Ramos (cell line): Measurements from ENCODE around the gene RNF212B.
"Not testable (repeated sequence)": the region's sequence is repeated elsewhere in the genome, so short reads cannot be mapped to it uniquely, and the experiment has no call there.

Experiments used
- in situ Hi-C: fragments of 300-500 bp; cut with MboI; formaldehyde crosslinking; loops from one replicate; pipeline ENCODE4 v1.14.3; 2022; ENCODE audit warnings: low sequenced_read_pairs; ENCODE audit not compliant: unreplicated experiment

Gene RNF212B

DNA sequence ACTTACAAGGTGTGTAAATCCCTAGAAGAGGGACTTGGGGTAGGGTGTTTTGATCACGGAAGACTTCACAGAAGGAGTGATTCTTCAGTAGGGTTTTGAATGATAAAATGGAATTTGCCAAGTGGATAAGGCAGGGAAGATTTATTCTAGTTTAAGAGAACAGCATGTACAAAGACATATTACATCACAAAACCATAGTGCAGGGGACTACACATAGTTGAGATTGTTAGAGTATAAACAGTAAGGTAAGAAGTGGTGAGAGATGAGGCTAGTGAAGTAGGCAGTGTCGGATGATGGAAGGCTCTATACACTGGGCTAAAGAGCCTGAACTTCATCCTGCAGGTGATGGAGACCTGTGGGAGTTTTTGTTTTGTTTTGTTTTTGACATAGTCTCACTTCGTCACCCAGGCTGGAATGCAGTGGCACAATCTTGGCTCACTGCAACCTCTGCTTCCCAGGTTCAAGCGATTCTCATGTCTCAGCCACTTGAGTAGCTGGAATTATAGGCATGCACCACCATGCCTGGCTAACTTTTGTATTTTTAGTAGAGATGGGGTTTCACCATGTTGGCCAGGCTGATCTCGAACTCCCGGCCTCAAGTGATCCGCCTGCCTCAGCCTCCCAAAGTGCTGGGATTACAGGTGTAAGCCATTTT lies 3.5 kb downstream of the RNF212B start:
- in situ Hi-C loops = not testable (repeated sequence)

DNA sequence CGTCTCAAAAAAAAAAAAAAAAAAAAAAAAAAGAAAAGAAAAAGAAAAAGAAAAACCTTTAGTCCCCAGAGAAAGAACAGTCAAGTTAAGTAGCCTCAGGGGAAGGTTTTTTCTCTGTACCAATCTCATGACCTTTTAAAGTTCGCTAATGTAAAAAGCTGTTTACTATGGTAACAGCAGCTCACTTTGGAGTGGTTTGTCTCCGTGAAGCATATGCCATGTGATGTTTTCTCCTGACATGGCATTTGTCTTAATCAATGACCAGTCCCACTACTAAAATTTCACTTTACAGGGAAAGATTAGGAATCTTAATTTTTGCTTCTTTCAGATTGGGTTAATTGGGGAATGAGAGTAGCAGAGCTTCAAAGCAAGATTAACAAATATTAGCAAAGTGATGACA lies 4.3 kb downstream of the RNF212B start:
- in situ Hi-C loops = no loop called here

DNA sequence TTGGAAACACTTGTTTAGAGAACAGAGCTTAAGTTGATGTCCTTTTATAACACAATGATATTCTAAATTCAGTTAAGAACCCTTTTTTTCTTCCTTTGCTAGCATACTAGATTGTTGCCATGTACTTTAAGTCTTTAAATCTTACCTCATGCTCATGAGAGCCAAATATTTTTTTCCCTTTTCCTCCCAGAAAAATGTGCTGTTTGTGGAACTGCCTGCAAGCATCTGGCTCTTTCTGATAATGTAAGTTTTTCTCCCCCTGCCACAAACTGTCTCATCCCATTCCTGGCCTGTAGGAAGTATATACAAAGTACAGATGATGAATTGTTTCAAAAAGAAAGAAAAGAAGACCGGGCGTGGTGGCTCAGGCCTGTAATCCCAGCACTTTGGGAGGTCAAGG lies 5.3 kb downstream of the RNF212B start:
- in situ Hi-C loops = no loop called here

DNA sequence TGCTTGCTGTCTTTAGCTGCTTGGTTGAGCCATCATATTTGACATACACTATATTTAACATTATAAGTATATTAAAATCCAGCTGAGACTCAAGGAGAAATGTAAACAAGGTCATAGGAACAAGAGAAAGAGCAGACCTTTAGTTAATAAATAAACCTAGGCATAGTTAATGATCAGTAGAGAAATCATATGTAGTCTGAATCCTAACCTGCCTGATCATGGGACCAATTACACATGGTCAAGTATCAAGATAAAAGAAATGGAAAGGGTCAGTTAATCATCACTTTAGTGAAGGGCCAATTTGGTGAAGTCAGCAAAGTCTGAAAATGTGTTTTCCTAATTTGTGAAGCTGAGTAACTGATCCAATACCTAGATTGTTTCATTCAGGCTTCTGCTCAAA lies 7.5 kb downstream of the RNF212B start:
- in situ Hi-C loops = no loop called here

DNA sequence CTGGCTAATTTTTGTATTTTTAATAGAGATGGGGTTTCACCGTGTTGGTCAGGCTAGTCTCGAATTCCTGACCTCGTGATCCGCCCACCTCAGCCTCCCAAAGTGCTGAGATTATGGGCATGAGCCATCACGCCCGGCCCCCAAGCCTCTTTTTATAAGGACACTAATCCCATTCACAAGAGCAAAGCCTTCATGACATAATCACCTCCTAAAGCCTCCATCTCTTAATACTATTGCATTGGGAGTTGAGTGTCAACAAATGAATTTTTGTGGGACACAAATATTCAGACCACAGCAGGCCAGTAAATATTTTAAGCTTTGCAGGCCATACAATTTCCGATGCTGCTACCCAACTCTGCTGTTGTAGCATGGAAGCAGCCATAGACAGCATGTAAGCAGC lies 10.9 kb downstream of the RNF212B start:
- in situ Hi-C loops = no loop called here

DNA sequence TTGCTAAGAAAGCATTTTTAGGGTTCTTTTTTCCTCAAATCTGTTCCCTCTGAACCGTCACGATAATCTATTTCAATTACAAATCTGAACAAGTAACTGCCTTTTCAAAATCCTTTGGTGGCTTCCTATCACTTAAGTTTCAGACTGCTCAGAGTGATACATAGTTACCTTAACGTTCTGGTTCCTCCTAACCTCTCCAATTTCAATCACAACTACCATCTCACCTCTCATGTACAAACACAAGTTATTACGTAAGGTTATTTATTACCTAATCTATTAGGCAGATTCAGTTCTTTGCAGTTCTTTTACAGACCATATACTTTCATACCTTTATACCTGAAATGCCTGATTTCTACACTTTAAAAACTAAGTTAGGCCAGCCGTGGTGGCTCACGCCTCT lies 12.1 kb downstream of the RNF212B start:
- in situ Hi-C loops = no loop called here

DNA sequence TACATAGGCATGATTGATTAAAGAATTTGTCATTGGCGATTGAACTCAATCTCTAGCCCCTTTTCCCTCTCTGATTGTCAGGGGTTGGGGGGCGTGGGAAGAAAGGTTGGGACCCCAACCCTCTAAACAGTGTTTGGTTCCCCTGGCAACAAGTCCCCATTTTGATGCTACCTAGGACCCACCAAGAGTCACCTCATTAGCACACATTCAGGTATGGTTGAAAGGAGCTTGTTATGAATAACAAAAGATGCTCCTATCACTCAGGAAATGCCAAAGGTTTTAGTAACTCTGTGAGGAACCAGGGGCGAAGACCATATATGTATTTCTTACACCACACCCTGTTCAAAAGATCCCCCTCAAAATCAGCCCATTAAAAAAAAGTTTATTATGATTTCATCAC lies 14.3 kb downstream of the RNF212B start:
- in situ Hi-C loops = no loop called here

DNA sequence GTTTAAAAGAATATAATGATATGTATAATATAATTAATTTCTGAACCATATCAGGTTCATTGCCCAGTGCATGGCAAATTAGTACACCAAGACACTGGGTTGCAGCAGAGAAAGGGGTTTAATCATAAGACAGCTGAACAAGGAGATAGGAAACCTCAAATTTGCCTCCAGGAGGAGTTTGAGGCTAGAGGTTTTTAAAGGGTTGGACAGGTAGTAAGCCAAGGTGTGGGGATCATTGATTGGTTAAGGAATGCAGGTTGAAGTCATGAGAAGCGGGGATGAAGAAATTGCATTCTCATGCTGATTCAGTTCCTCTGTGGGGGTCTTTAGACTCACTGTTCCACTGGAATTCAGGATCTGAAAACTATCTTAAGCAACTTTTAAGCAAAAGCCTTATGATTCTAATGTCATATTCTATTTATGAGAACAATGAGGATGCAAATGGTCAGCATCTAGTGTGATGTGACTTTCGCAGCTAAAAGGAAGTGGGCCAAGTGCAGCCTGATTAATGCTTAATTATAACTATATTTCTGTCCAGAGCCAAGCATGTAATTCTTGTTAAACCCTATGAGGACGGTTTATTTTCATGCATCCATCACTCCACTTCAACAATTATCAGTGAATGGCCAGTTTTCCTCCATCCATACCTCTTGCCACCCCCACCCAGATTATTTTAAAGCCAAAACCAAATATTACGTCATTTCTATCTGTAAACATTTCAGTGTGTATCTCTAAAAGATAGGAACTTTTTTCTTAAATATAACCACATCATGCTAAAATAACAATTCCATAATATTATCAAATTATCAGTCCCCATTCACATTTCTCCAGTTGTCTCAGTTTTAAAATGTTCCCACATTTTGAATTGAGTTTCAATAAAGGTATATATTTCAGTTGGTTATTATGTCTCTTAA lies 14.9 kb downstream of the RNF212B start:
- in situ Hi-C loops = no loop called here

DNA sequence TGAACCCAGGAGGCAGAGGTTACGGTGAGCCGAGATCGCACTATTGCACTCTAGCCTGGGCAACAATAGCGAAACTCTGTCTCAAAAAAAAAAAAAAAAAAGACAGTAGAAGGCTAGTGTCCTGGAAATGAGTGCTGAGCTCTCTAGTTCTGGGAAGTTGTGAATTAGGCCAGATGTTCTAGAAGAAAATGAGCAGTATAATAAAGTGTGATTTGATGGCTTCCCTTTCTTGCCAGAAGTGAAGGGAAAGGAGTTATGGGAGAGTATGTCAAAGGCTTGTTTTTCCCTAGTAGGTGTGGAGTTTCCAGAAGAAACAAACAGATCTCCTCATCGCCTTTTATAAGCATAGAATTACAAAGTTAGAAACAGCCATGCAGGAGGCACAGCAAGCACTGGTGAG lies 20.5 kb downstream of the RNF212B start:
- in situ Hi-C loops = no loop called here

DNA sequence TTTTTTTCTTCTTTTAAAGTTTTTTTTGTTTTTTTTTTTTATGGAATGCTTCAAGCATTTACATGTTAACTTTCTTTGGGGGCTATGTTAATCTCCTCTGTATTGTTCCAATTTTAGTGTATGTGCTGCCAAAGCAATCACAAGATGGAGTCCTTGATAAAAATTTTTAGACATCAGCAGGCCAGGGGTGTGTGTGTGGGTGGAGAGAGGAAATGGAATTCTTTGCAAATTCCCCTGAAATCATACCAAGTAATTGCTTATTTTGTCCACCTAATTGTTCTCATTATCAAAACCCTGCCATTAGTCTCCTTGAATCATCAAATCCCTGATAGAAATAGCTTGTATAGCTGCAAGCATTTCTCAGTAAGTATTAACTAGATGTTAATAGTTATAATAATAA lies 21.7 kb downstream of the RNF212B start:
- in situ Hi-C loops = no loop called here

DNA sequence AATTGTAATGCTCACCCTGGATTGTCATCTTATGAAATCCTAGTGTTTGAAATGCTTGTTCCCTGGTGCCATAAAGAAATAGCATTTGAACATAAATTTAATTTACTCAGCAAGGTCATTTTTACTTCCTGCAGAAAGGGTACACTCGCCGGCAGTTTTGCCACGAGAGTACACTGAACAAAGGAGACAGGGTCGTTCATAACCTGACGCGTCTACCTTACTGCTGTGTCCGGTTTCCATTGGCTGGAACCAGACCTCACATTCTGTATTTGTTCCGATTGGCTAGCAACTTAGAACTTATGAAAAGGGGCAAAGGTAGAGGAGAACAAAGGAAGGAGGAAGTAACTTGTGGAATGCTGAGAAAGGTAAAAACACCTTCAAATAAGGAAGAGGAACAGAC lies 23.1 kb downstream of the RNF212B start:
- in situ Hi-C loops = loop anchor here (10.0 kb wide), 1 partner anchor 114 kb away; the partner anchor contains the start of genes CMTM5 and IL25

DNA sequence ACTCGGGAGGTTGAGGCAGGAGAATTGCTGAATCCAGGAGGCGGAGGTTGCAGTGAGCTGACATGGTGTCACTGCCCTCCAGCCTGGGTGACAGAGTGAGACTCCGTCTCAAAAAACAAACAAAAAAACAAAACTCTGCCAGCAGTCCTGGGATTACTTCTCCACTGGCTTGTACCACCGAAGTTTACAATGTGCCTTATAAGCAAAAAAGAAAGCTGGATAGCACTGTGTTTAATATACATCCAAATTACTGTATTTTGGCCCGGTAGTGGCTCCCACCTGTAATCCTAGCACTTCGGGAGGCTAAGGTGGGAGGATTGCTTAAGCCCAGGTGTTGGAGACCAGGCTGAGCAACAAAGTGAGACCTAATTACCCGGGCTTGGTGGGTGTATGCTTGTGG lies 31.5 kb downstream of the RNF212B start:
- in situ Hi-C loops = loop anchor here (10.0 kb wide), 1 partner anchor 106 kb away; the partner anchor contains the start of genes CMTM5 and IL25

DNA sequence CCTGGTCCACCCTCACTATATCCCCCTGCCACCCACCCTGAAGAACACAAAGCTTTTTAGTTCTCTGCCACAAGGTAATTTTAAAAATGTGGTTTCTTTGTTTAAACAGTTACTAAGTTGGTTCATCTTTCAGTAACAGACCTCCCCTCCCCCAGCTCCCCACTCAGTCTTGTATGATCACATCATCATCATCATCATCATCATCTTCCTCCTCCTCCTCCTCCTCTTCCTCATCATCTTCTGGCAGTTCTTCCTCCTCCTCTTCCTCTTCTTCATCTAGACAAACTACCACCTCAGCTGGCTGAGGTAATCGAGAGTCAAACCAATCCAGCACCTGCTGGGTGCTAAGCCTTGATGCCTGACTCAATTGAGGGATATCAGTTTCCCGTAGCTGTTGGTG lies 37.7 kb downstream of the RNF212B start:
- in situ Hi-C loops = no loop called here

DNA sequence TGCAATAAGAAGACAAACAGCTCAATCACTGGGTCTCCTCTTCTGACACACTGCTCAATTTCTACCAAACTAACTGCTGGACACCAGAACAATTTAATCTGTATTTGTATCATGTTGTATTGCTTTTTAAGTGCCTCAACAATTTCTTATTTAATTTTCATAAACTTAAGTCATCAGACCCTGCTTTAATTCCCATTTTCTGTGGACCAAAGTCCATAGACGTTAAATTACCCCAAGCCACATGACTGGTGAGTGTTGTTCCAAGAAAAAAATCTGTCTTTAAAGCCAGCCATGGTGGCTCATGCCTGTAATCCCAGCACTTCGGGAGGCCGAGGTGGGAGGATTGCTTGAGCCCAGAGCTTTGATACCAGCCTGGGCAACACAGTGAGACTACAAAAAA lies 39.5 kb downstream of the RNF212B start:
- in situ Hi-C loops = no loop called here

DNA sequence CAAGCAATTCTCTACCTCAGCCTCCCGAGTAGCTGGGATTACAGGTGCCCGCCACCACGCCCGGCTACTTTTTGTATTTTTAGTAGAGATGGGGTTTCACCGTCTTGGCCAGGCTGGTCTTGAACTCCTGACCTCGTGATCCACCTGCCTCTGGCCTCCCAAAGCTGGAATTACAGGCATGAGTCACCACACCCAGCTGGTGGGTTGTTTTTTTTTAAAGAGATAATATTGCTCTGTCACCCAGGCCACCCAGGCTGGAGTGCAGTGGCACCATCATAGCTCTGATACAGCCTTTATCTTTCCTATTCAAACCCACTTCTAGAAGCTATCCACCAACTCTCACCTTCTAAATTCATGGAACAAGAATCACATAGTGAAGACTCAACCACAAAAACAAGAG lies 40.2 kb downstream of the RNF212B start:
- in situ Hi-C loops = not testable (repeated sequence)

DNA sequence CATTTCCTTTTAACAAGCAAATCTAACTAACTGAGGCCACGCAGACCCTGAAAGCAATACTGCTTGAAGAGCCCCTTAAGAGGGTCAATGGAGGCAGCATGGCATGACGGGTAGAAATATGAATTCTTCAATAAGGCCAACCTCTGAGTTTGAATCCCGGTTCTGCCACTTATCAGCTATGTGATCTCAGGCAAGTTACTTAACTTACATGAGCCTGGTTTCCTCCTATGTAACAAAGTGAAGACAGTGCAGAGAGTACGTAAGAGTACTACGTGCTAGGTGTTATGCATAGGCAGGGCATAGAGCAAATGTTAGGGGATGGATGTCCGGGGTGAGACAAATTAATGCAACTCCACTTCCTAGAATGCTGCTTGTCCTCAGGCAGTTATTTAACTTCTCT lies 43.5 kb downstream of the RNF212B start:
- in situ Hi-C loops = no loop called here

DNA sequence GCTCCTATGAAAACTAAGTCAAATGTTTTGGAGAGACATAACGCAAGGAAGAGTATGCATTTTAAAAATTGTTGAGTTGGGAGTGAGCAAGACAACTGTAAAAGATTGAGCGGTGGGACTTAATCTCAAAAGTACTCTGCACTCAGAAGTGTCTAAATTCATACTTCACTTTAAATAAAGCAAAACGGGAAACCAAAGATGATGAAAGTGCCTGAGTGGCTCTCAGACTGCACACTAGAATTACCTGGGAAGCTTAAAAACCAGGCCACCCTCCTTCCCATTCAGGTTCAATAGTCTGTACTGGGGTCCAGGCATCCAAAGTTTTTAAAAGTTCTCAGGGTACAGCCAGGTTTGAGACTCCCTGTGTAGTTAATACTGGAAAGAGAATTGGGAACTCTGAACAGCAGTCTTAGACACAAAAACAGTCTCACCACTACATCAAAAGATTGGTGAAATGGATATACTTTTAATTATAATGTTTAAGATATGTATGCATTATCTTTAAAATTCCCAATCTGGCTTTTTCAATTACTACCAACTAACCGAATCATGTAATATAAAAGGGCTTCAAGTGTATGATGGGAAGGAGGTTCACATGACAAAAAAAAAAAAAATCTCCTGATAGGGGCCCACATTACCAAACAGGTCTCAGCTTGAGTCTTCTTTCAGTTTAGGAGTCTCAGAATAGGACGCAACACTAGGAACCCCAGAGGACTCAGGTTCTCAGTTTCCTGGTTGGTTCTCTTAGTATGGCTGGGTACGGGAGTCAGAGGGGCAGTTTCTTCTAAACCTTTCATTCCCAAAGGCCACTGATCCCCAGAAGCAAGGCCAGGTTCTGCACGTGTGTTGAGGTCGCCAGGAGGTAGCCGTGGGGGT lies 47.2 kb downstream of the RNF212B start:
- in situ Hi-C loops = no loop called here

DNA sequence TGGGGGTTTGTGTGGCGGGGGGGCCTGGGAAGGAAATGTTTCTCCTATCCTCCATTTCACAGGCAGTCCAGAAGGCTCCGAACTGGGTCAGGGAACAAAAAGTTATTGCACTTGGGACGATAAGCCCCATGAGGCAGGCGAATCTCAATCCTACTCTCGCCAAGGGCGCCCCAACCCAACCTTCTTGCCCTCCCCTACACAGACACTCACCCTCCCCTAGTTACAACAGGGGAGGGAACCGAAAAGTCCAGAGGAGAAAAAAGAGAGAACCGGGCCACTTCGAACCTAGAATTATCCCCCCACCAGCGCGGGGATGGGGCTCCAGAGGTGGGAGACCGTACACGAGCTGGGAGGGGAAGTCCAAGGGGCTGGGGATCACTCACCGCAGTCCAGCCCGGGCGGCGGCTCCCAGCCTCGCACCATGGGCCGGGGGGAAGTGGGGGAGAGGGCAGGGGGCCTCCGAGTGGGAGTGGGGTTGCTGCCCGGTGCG lies 47.8 kb downstream of the RNF212B start:
- in situ Hi-C loops = no loop called here

DNA sequence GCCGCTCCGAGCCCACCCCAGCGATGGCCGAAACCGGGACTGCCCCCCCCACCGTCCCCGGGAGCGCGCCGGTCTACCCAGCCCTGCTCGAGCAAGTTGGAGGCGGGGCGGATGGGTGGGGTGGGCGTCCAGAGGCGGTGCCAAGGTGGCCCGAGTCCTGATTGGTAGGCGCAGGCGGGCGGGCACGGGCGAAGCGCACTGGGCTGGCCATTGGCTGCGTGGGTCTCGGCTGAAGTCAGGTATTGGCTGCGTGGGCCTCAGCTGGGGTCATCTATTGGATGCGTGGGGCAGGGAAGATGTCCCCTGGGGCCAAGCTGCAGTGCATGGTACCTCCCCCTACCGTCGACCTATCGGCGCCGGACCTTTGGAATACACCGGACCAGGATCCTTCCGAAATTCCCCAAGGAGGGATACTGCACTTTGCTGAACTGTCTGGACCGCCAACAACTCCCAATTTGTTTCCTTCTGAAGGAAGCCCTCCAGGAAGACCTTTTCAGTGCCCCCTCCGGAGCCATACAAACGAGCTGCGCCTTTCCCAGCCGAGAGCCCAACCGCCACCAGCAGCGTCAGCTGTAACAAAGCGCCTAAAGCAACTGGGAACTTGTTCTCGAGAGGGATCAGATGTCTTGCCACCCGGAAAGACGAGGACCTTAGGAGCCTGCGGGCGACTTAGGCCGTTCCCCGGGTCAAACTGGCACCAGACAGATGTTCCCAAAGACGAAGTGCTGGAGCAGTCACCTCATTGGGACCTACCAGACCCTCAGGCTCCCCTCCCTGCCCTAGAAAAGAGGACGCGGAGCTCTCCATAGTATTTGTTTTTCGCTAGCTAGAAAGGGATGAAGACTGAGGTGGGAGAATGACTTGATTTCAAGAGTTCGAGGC lies 48.5 kb downstream of the RNF212B start, which contains the start of gene HOMEZ:
TSS of gene HOMEZ (minus strand) at position 113 of the 882 bp plus-strand sequence. CDS start 180 bp downstream, outside the sequence.
- in situ Hi-C loops = no loop called here
